Right lobe of liver (tissue), 6 donors: ENCODE data around the gene GCG. TPM values are rescaled to one million over a fixed set of nuclear protein-coding genes. Genes with fewer than 3 reads are reported as not detected.

Experiments
- ATAC-seq, 4 donors: fragments of 200-7000 bp; cut with Tn5 transposase; one replicate each; pipeline ENCODE4 v1.9.1; 2020; ENCODE audit warnings: mild to moderate bottlenecking in 4 of 4, moderate library complexity in 4 of 4
- DNase-seq, 3 donors: peaks; one replicate each; pipeline ENCODE4 v3.0.0-alpha.2; 2020
- H3K27ac ChIP-seq, 3 donors: fragments of 200-600 bp; one replicate each; pipeline ENCODE4 v1.8.0; 2022
- H3K27me3 ChIP-seq, 2 donors: fragments of 200-600 bp; one replicate each; pipeline ENCODE4 v1.8.0; 2022
- H3K36me3 ChIP-seq, 4 donors: fragments of 200-600 bp; sonication (generic) in 1 of 4; one replicate each; pipeline versions ENCODE4 v1.5.1 to v1.8.0; 2017 to 2022; ENCODE audit warnings: control low read depth in 1 of 4
- H3K4me1 ChIP-seq, 4 donors: fragments of 200-600 bp; sonication (generic) in 1 of 4; one replicate each; pipeline versions ENCODE4 v1.5.1 to v1.8.0; 2017 to 2022; ENCODE audit warnings: control low read depth in 1 of 4
- H3K4me3 ChIP-seq, 3 donors: fragments of 200-600 bp; one replicate each; pipeline ENCODE4 v1.8.0; 2022
- H3K9me3 ChIP-seq, 4 donors: fragments of 200-600 bp; sonication (generic) in 1 of 4; one replicate each; pipeline versions ENCODE4 v1.5.1 to v1.8.0; 2017 to 2022; ENCODE audit warnings: control low read depth in 1 of 4
- CTCF ChIP-seq, 4 donors: fragments of 200-600 bp in 3 of 4; fragments of 450-650 bp in 1 of 4; IDR thresholded peaks; one replicate each; pipeline versions ENCODE4 v1.5.1 to v1.8.0; 2016 to 2022; ENCODE audit warnings: antibody characterized with exemption in 4 of 4, mild to moderate bottlenecking in 2 of 4
- POLR2A ChIP-seq: fragments of 450-650 bp; IDR thresholded peaks from one replicate; pipeline ENCODE4 v1.6.1; 2017; ENCODE audit warnings: antibody characterized with exemption, mild to moderate bottlenecking
- WGBS: methylation state at CpG from one replicate; pipeline ENCODE4 v1.1.6; 2018; ENCODE audit warnings: low coverage, low lambda C conversion rate; ENCODE audit not compliant: insufficient coverage; ENCODE audit errors: missing lambda C conversion rate; 5-methylcytosine and 5-hydroxymethylcytosine counted together
- intact Hi-C, 2 donors: fragments of 100-400 bp; cut with DNase I; formaldehyde crosslinking; loops; one replicate each; pipeline versions ENCODE4 v1.11.2 to v1.14.1; 2022
- total RNA-seq, 6 experiments: library from RNA; depleted of rRNA in 2 of 6; stranded (reverse); fragments of >200 nt in 2 of 6; fragmentation: NEBNext Ultra II Directional in 3 of 6; extraction: Animal tissue kit (Norgen Biotek cat#: 25700) in 3 of 6; gene quantifications; one replicate each; pipeline versions ENCODE4 v1.1.0 to v1.2.4, GENCODE V29; 2016 to 2023
- donor health status: DM: no; HTN: yes; CAD: no.
- donor health status: DM: no; HTN: no; CAD: no.
- donor health status: DM: no; HTN: no; CAD: no.
- donor health status: DM: no; HTN: yes; CAD: no.
- donor health status: DM: no; HTN: yes; CAD: no.

Gene GCG
- total RNA-seq, 6 experiments from 2014 or later: not detected

- Histone ChIP-seq H3K9me3 (no peaks in the 10 kb centered on the region), H3K4me1 (no peaks in the 10 kb centered on the region), H3K27me3 (no peaks in the 10 kb centered on the region), H3K36me3 (no peaks in the 10 kb centered on the region), H3K4me3 (no peak overlapping the region), H3K27ac (no peak overlapping the region)
- DNase-seq (no peak), ATAC-seq (no peak)
- intact Hi-C loops: no loop called here
- 74% methylated on average over 2 of the region's 2 CpGs for WGBS
- no peak for TF ChIP-seq CTCF (IDR thresholded peaks at IDR 0.05)
- TF ChIP-seq POLR2A: no peak
Observed at GRCh38 chr2:162149466-162149865, 2.6 kb downstream of the GCG start.

DNA sequence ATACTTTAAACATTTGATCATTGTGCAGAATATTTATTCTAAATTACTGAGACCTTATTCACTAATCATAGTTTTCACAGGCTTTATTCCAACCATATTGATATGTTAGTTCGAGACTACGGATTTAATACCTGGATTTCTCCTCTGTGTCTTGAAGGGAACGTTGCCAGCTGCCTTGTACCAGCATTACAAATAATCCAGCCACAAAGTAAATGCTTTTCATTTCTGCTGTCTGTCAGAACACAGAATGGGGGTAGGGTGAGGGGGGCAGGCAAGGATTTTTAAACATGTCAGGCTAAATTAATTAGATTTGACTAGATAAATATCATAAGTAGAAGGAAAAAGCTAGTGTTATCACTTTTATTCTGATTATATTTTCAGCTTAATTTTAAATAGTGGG lies 3.1 kb downstream of the GCG start:
- ATAC-seq: no peak
- H3K27ac ChIP-seq: no peak overlapping the region

GRCh38 chr2:162143969-162144368 lies 8.1 kb downstream of the GCG start:
- Histone ChIP-seq H3K4me3 (no peak overlapping the region), H3K27ac (no peak overlapping the region), H3K4me1 (no peaks in the 10 kb centered on the region), H3K27me3 (no peaks in the 10 kb centered on the region), H3K36me3 (no peaks in the 10 kb centered on the region), H3K9me3 (no peaks in the 10 kb centered on the region)
- intact Hi-C loops: no loop called here
- no peak for DNase-seq
- TF ChIP-seq POLR2A (no peak), CTCF (IDR thresholded peaks at IDR 0.05) (no peak)
- ATAC-seq: no peak
- 72% methylated on average over 4 of the region's 4 CpGs for WGBS

More for the DNA sequence above, 3.1 kb downstream of the GCG start:
- DNase-seq: no peak
- Histone ChIP-seq H3K4me3 (no peak overlapping the region), H3K4me1 (no peaks in the 10 kb centered on the region), H3K27me3 (no peaks in the 10 kb centered on the region), H3K36me3 (no peaks in the 10 kb centered on the region), H3K9me3 (no peaks in the 10 kb centered on the region)
- intact Hi-C loops: no loop called here
- TF ChIP-seq POLR2A (no peak), CTCF (IDR thresholded peaks at IDR 0.05) (no peak)
- 53% methylated on average over 3 of the region's 3 CpGs for WGBS

- Histone ChIP-seq H3K4me3 (no peak overlapping the region), H3K36me3 (no peaks in the 10 kb centered on the region), H3K9me3 (no peaks in the 10 kb centered on the region), H3K27me3 (no peaks in the 10 kb centered on the region), H3K27ac (no peak overlapping the region), H3K4me1 (peaks cover 0 to 4% (median 0%) of the 10 kb centered on the region in 4 donors)
- DNase-seq (no peak), ATAC-seq (peak in 2 of 4 donors; percentile 65 to 79)
- TF ChIP-seq CTCF (IDR thresholded peaks at IDR 0.05) (no peak), POLR2A (no peak)
- intact Hi-C loops: no loop called here
Observed at GRCh38 chr2:162138310-162138709, 13.7 kb downstream of the GCG start.

- Histone ChIP-seq H3K9me3 (no peaks in the 10 kb centered on the region), H3K36me3 (no peaks in the 10 kb centered on the region), H3K4me3 (no peak overlapping the region), H3K4me1 (no peaks in the 10 kb centered on the region), H3K27ac (no peak overlapping the region), H3K27me3 (no peaks in the 10 kb centered on the region)
- ATAC-seq (no peak), DNase-seq (no peak)
- intact Hi-C loops: loop anchor here (5.0 to 10.0 kb wide), 2 partner anchors 123 to 125 kb away; no protein-coding TSS in a partner anchor
- no peak for TF ChIP-seq CTCF (IDR thresholded peaks at IDR 0.05)
- TF ChIP-seq POLR2A: no peak
- WGBS: 95% methylated on average over 2 of the region's 2 CpGs
Observed at GRCh38 chr2:162127422-162127821, 24.6 kb downstream of the GCG start.
